Measurements from ENCODE around the gene KRTCAP3.
"Not testable (repeated sequence)": the region's sequence is repeated elsewhere in the genome, so short reads cannot be mapped to it uniquely, and the experiment has no call there.

Gene KRTCAP3

GRCh38 chr2:27425039-27425438 lies 17.1 kb upstream of the KRTCAP3 start:
- not testable (repeated sequence) for H3K27me3 Mint-ChIP-seq, DNase-seq, H3K4me3 Mint-ChIP-seq, H3K27ac Mint-ChIP-seq, H3K9me3 Mint-ChIP-seq
- H3K4me1 Mint-ChIP-seq (ENCODE audit: low read depth) = peaks cover 11% of the 10 kb centered on the region
- H3K36me3 Mint-ChIP-seq (ENCODE audit: low read depth) = peaks cover 13% of the 10 kb centered on the region

GRCh38 chr2:27427863-27428212 lies 14.3 kb upstream of the KRTCAP3 start:
- DNase-seq = no peak
- Mint-ChIP-seq H3K9me3 (no peaks in the 10 kb centered on the region), H3K4me3 (peak overlapping the region; percentile 95), H3K27me3 (no peaks in the 10 kb centered on the region), H3K27ac (peak overlapping the region; percentile 98), H3K36me3 (ENCODE audit: low read depth) (peaks cover 26% of the 10 kb centered on the region), H3K4me1 (ENCODE audit: low read depth) (peaks cover 29% of the 10 kb centered on the region)

DNA sequence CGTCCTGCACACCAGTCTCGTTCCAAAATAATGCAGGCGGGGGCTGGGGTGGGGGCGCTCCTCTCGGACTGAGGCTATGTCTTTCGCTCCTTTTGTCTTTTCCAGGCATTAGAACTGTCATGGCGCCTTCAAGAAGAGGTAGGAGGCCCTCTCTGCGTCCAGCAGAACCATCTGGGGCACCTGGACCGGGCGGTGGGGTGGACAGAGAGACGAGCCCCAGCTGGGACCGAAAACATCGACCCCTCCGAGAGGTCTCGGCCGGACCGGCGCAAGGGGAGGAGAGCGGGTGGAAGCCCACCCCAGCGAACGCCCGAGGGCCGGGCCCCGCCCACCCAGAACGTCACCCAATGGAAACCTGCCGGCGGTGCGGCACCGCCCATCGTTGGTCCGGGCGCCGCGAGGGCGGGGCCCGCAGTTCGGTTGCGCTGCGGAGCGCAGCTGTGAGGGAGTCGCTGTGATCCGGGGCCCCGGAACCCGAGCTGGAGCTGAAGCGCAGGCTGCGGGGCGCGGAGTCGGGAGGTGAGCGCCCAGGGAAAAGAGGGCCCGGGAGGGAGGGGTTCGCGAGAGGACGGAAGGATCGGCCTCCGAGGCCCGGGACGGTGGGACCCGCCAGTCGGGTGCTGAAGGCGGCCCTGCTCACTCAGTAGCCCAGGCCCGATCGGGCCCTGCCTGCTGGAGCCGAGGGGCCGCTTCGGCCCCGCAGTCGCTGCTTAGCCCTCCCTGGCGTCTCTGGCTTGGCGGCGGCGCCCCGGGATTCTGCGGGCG lies 13.8 kb upstream of the KRTCAP3 start, which contains the start of gene NRBP1:
NRBP1 (plus strand) TSS at position 419 of the 765 bp plus-strand sequence. CDS start 4,643 bp downstream, outside the sequence.
- Mint-ChIP-seq H3K9me3 (no peaks in the 10 kb centered on the region), H3K27ac (peak within 1 kb of the TSS; percentile 98), H3K4me3 (peak within 1 kb of the TSS; percentile 99), H3K36me3 (ENCODE audit: low read depth) (peaks cover 31% of the 10 kb centered on the region), H3K4me1 (ENCODE audit: low read depth) (peaks cover 35% of the 10 kb centered on the region), H3K27me3 (no peaks in the 10 kb centered on the region)
- DNase-seq = peak; percentile 96

- Mint-ChIP-seq H3K9me3 (no peaks in the 10 kb centered on the region), H3K27me3 (no peaks in the 10 kb centered on the region), H3K27ac (peak overlapping the region; percentile 97), H3K4me1 (ENCODE audit: low read depth) (peaks cover 35% of the 10 kb centered on the region), H3K36me3 (ENCODE audit: low read depth) (peaks cover 38% of the 10 kb centered on the region), H3K4me3 (peak overlapping the region; percentile 99)
- DNase-seq = peak; percentile 82
These were observed 13.1 kb upstream of the KRTCAP3 start for GRCh38 chr2:27428978-27429541.

- Mint-ChIP-seq H3K4me1 (ENCODE audit: low read depth) (peaks cover 35% of the 10 kb centered on the region), H3K4me3 (peak overlapping the region; percentile 99), H3K27me3 (no peaks in the 10 kb centered on the region), H3K27ac (peak overlapping the region; percentile 97), H3K9me3 (no peaks in the 10 kb centered on the region), H3K36me3 (ENCODE audit: low read depth) (peaks cover 61% of the 10 kb centered on the region)
- DNase-seq = no peak
These were observed 10.8 kb upstream of the KRTCAP3 start for GRCh38 chr2:27431395-27431794.

- DNase-seq = no peak
- Mint-ChIP-seq H3K4me3 (no peak overlapping the region), H3K27ac (peak overlapping the region; percentile 62), H3K9me3 (no peaks in the 10 kb centered on the region), H3K36me3 (ENCODE audit: low read depth) (peaks cover 87% of the 10 kb centered on the region), H3K27me3 (no peaks in the 10 kb centered on the region), H3K4me1 (ENCODE audit: low read depth) (peaks cover 19% of the 10 kb centered on the region)
These were observed 6.6 kb upstream of the KRTCAP3 start for GRCh38 chr2:27435628-27436027.

DNA sequence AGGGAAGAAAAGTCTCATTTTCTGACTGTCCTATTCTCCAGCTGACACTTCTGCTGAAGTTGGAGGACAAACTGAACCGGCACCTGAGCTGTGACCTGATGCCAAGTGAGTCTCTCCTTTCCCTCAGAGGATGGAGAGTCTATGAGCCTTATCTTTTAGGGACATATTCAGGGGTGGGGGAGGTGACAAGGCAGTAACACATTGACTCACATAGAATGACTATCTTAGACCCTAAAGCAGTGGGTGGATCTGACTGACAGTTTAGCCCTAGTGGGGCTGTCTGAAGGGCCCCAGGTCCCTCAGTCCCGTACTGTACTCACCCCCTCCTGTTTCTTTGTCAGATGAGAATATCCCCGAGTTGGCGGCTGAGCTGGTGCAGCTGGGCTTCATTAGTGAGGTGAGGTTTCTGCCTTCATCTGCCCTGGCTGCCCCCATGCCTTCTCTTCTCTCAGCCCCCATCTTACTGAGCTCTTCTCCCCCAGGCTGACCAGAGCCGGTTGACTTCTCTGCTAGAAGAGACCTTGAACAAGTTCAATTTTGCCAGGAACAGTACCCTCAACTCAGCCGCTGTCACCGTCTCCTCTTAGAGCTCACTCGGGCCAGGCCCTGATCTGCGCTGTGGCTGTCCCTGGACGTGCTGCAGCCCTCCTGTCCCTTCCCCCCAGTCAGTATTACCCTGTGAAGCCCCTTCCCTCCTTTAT lies 805 bp upstream of the KRTCAP3 start:
- no peaks in the 10 kb centered on the region for H3K9me3 Mint-ChIP-seq
- peaks cover 77% of the 10 kb centered on the region for H3K36me3 Mint-ChIP-seq (ENCODE audit: low read depth)
- H3K4me3 Mint-ChIP-seq = no peak overlapping the region
- peak overlapping the region; percentile 34 for H3K27ac Mint-ChIP-seq
- peaks cover 21% of the 10 kb centered on the region for H3K4me1 Mint-ChIP-seq (ENCODE audit: low read depth)
- no peaks in the 10 kb centered on the region for H3K27me3 Mint-ChIP-seq
- no peak for DNase-seq

GRCh38 chr2:27442920-27443282 lies 720 bp downstream of the KRTCAP3 start:
- DNase-seq = no peak
- Mint-ChIP-seq H3K27ac (peak overlapping the region; percentile 5), H3K36me3 (ENCODE audit: low read depth) (peaks cover 63% of the 10 kb centered on the region), H3K27me3 (no peaks in the 10 kb centered on the region), H3K9me3 (no peaks in the 10 kb centered on the region), H3K4me1 (ENCODE audit: low read depth) (peaks cover 21% of the 10 kb centered on the region), H3K4me3 (no peak overlapping the region)

DNA sequence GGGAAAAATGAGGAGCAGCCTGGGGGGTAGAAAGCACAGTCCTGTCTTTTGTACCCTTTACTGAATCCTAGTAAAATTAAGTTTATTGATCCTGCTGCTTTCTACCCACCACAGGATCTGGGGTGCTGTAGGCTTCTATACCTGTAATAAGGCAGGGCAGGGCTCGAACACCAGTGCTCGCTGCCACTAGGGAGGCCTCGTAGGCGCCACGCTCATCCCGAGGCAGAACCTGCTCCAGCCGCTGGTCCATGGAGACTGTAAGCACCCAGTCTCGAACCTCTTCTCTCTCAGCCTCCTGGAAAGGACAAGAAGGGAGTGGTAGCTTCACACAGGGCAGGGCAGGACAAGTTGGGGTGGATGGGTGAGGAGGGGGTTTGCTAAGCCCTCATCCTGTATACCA lies 3.0 kb downstream of the KRTCAP3 start:
- Mint-ChIP-seq H3K36me3 (ENCODE audit: low read depth) (peaks cover 54% of the 10 kb centered on the region), H3K4me1 (ENCODE audit: low read depth) (peaks cover 21% of the 10 kb centered on the region), H3K9me3 (no peaks in the 10 kb centered on the region), H3K27me3 (no peaks in the 10 kb centered on the region), H3K27ac (no peak overlapping the region), H3K4me3 (no peak overlapping the region)
- no peak for DNase-seq

DNA sequence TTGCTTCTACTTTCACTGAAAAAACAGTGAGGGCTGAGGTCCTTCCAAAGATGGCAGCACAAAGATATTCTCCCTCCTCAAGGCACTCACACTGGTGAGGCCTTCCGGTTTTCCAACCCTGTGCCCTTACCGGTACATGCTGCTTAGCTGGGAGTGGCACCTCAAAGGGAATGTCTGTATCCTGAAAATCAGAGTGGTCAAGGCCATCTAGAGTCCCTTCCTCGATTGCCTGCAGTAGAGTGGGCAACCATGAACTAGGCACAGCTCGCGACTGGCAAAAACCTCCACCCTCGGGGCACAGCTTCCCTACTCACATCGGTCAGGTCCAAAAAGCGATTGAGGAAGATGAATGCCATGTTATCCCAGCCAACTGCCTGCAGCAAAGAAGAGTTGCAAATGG lies 3.4 kb downstream of the KRTCAP3 start:
- Mint-ChIP-seq H3K27ac (peak overlapping the region; percentile 42), H3K4me3 (no peak overlapping the region), H3K36me3 (ENCODE audit: low read depth) (peaks cover 51% of the 10 kb centered on the region), H3K27me3 (no peaks in the 10 kb centered on the region), H3K9me3 (no peaks in the 10 kb centered on the region), H3K4me1 (ENCODE audit: low read depth) (peaks cover 21% of the 10 kb centered on the region)
- no peak for DNase-seq

GRCh38 chr2:27446057-27446456 lies 3.9 kb downstream of the KRTCAP3 start:
- Mint-ChIP-seq H3K4me3 (no peak overlapping the region), H3K36me3 (ENCODE audit: low read depth) (peaks cover 46% of the 10 kb centered on the region), H3K27me3 (no peaks in the 10 kb centered on the region), H3K27ac (peak overlapping the region; percentile 42), H3K4me1 (ENCODE audit: low read depth) (peaks cover 19% of the 10 kb centered on the region), H3K9me3 (no peaks in the 10 kb centered on the region)
- no peak for DNase-seq

- Mint-ChIP-seq H3K36me3 (ENCODE audit: low read depth) (peaks cover 35% of the 10 kb centered on the region), H3K4me1 (ENCODE audit: low read depth) (peaks cover 13% of the 10 kb centered on the region), H3K27me3 (no peaks in the 10 kb centered on the region), H3K27ac (no peak overlapping the region), H3K4me3 (no peak overlapping the region), H3K9me3 (no peaks in the 10 kb centered on the region)
- DNase-seq = no peak
These were observed 6.2 kb downstream of the KRTCAP3 start for GRCh38 chr2:27448381-27448780.

DNA sequence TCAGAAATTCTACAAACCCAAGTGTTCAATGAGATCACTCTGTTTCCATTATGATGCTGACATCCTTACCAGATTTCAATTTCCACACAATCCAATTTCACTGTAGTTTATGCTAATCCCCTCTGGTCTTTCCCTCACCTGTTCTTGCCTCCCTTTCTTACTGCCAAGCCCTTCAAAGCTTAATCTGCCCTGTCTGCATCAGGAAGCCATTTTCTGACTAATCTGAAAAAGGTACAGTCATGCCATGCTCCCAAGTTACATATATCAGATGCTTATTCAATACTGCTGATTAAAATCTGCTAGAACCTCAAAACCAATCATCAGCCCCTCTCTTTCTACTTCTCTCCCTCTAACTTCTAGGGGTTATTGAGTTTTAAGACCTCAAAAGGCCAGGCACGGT lies 8.9 kb downstream of the KRTCAP3 start:
- Mint-ChIP-seq H3K36me3 (ENCODE audit: low read depth) (peaks cover 37% of the 10 kb centered on the region), H3K4me3 (no peak overlapping the region), H3K27ac (peak overlapping the region; percentile 50), H3K9me3 (no peaks in the 10 kb centered on the region), H3K27me3 (no peaks in the 10 kb centered on the region), H3K4me1 (ENCODE audit: low read depth) (peaks cover 7% of the 10 kb centered on the region)
- DNase-seq = no peak

DNA sequence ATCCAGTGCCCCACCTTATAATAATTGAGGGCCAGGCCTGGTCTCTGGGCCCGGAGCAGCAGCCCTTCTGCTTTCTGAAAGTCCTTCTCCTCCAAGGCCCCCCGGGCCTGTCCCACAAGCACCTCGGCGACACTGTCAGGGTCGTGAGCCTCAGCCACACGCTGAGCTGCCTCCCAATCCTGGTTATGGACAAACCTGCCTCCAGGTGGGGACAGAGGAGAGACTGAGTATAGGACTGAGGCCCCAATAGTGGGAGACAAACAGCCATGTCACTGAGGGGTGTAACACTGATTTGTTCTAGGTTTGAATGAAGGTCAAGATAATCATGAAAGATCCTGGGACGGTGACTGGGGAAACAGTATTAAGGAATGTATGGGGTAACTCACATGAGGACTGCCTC lies 11.8 kb downstream of the KRTCAP3 start:
- Mint-ChIP-seq H3K36me3 (ENCODE audit: low read depth) (peaks cover 45% of the 10 kb centered on the region), H3K4me3 (no peak overlapping the region), H3K27me3 (no peaks in the 10 kb centered on the region), H3K4me1 (ENCODE audit: low read depth) (peaks cover 4% of the 10 kb centered on the region), H3K9me3 (no peaks in the 10 kb centered on the region), H3K27ac (no peak overlapping the region)
- DNase-seq = no peak

GRCh38 chr2:27461118-27461517 lies 18.9 kb downstream of the KRTCAP3 start:
- Mint-ChIP-seq H3K4me1 (ENCODE audit: low read depth) (no peaks in the 10 kb centered on the region), H3K27me3 (no peaks in the 10 kb centered on the region), H3K4me3 (no peak overlapping the region), H3K36me3 (ENCODE audit: low read depth) (peaks cover 23% of the 10 kb centered on the region), H3K27ac (no peak overlapping the region), H3K9me3 (no peaks in the 10 kb centered on the region)
- DNase-seq = no peak

Measured in activated T-cell treated with anti-CD3 and anti-CD28 coated beads, Interleukin-2, amount 50 U/mL, for 24 hours (primary cell).